GM18873 (cell line): ENCODE measurements around the gene KRTAP10-7.
"Not testable (repeated sequence)": the region's sequence is repeated elsewhere in the genome, so short reads cannot be mapped to it uniquely, and the experiment has no call there.

Experiments
- ATAC-seq: cut with Tn5 transposase; IDR thresholded peaks from one replicate; pipeline ENCODE4 v1.9.1; 2021; ENCODE audit warnings: mild to moderate bottlenecking, moderate library complexity, moderate number of reproducible peaks; ENCODE audit not compliant: unreplicated experiment, low FRiP score

The KRTAP10-7 gene

DNA sequence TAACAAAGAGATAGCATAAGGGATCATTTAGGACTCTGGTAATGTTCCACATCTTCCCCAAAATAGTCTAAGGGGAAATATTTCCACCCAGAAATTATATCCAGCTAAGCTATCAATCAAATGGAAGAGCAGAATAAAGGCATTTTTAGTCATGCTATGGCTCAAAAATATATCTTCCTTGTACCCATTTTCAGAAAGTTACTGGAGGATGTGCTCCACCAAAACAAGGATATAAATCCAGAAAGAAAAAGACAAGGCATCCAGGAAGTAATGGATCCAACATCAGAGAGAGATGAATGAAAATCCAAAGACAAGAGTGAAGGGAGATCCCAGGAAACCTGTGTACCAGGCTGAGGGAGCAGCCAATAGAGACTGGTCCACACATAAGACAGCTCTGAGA lies 8.8 kb downstream of the KRTAP10-7 start:
- ATAC-seq, result no peak

DNA sequence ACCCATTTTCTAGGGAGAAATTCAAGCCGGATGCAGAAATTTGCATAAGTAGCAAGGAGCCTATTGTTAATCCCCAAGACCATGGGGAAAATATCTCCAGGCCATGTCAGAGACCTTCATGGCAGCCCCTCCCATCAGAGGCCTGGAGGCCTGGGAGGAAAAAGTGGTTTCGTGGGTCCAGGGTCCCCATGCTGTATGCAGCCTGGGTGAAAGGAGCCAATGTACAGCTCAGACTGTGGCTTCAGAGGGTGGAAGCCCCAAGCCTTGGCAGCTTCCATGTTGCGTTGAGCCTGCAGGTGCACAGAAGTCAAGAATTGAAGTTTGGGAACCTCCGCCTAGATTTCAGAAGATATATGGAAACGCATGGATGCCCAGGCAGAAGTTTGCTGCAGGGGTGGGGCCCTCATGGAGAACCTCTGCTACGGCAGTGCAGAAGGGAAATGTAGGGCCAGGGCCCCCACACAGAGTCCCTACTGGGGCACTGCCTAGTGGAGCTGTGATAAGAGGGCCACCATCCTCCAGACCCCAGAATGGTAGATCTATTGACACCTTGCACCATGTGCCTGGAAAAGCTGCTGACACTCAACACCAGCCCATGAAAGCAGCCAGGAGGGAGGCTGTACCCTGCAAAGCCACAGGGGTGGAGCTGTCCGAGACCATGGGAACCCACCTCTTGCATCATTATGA lies 9.9 kb downstream of the KRTAP10-7 start:
- ATAC-seq, result not testable (repeated sequence)

DNA sequence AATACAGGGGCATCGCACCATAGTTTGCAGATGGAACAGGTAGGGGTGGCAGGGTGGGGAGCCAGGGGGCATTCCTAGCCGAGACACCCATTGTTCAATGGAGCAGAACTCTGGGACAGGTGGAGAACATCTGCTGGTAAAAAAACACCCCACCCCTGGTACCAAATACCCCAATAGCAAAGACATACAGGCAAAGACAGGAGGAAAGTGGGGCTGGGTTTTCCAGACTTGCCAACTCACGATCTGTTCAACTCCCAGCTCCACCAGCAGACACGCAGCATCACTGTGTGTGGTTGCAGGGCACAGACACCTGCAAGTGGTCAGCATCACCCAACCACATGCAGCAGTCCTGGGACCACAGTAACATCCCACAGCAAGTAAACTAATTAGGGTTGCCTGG lies 11.2 kb downstream of the KRTAP10-7 start:
- ATAC-seq, result no peak

DNA sequence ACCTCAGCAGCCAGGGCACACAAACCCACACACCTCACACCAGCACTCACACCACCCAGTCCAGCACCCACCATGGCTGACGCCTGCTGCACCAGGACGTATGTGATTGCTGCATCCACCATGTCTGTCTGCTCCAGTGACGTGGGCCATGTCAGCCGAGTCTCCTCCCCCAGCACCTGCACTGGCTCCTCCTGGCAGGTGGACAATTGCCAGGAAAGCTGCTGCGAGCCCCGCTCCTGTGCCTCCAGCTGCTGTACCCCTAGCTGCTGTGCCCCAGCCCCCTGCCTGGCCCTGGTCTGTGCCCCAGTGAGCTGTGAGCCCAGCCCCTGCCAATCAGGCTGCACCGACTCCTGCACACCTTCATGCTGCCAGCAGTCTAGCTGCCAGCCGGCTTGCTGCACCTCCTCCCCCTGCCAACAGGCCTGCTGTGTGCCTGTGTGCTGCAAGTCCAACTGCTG lies 11.7 kb downstream of the KRTAP10-7 start, which contains the start of gene KRTAP10-8:
TSS of gene KRTAP10-8 (plus strand) at position 51 of the 458 bp plus-strand sequence. CDS start at position 73, 22 bp downstream.
- ATAC-seq, result no peak

DNA sequence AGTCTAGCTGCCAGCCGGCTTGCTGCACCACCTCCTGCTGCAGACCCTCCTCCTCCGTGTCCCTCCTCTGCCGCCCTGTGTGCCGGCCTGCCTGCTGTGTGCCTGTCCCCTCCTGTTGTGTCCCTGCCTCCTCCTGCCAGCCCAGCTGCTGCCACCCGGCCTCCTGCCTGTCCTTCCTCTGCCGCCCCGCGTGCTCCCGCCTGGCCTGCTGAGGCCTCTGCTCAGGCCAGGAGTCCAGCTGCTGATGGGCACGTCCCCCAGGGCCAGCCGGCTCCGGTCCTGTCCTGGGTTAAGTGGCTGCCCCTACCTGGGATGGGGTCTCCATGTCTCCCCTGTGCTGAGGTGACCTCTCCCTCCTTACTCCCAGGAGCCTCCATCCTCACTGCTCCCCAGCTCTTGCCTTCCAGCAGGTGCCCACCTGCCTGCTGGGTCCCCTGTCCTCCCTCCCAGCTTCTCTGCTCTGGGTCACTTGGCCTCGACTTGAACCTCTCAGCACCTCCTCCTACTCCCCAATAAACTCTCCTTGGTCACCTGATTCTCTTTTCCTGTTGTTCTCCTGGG lies 12.4 kb downstream of the KRTAP10-7 start:
- ATAC-seq, result no peak

DNA sequence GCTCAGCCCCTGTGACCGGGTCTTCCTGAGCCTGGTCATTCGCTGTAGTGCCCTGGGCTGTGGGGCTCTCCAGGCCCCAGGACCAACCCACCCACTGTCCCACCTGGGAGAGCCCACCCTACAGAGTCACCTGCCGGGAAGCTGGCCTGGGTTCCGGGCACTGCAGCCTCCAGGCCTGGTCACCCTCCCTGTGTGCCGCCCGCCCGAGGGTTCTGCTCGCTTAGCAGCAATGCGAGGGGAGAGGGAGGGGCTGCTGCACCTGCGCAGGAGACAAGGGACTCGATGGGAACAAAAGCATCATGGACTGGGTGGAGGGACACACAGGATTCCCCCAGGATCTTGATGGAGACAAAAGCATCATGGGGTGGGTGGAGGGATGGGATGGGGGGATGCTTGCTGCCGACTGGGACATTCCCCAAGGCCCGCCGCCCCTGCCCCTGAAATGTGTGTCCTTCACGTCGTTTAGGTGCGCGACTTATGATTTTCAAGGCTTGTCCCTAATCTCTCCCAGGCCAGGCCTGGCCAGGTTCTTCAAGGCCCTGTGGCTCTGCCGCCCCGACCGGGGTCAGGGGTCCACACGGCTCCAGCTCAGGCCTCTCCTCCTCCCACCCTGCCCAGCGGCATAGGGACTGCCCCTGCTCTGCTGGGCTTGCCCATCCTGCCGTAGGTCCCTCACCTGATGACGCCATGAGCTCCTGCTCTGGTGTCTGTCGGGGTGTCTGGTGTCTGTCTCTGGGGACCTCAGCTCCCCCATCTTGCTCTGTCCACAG lies 13.2 kb downstream of the KRTAP10-7 start:
- no peak for ATAC-seq

DNA sequence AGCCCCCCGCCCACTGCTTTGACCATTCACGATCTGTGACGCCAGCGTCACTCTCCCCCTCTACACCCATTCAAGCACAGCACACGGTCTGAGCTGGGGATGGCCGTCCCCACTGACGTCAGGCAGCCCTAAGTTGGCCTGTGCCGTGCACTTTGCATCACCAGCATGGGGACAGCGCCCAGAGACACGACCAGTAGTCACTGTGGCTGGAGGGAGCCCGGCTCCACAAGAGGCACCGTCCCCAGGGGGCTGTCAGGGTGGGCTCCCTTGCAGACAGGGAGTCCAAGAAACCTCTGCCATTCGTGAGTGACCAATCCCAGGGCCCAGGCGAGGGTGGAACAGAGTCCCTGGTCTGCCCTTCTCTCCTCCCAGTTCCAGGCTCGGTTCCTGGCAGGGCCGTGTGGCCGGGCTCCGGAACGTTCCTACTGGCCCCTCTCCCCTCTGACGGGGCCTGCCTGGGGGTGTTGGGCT lies 13.8 kb downstream of the KRTAP10-7 start:
- ATAC-seq, result no peak

DNA sequence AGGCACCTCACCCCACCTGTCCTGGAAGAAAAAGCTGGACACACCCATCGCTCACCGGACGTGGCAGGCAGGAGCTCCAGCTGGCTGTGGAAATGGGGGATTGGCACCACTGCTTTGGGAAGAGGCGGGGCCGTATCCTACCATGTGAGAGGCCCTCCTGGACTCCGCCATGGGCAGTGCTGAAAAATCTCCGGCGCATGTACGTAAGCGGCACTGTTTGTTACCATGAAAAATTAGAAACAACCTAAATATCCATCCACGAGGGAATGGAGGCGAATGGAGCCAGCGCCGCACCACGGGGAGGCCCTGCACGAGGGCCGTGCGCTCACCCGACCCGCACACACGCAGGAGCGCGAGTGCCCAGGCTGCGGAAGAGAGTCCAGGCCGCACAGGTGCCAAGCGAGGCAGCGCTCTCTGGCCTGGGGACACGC lies 14.6 kb downstream of the KRTAP10-7 start:
- no peak for ATAC-seq

DNA sequence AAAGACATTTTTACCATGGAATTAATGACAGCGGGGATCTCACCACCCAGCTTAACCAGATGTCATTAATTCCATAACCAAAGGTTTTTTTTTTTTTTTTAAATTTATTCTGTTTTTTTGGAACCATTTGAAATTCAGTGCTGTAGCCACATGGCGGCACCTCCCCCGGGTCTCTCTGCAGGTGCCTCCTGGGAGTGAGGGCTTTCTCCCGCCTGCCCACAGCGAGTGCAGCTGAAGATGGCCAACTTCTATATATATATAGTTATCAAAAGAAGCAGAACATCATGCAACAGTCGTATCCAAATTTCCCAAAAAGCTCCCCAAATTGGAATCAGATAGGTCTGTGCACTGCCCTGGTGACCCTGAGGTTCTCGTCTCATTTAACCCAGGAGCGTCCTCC lies 15.1 kb downstream of the KRTAP10-7 start:
- ATAC-seq, result no peak

DNA sequence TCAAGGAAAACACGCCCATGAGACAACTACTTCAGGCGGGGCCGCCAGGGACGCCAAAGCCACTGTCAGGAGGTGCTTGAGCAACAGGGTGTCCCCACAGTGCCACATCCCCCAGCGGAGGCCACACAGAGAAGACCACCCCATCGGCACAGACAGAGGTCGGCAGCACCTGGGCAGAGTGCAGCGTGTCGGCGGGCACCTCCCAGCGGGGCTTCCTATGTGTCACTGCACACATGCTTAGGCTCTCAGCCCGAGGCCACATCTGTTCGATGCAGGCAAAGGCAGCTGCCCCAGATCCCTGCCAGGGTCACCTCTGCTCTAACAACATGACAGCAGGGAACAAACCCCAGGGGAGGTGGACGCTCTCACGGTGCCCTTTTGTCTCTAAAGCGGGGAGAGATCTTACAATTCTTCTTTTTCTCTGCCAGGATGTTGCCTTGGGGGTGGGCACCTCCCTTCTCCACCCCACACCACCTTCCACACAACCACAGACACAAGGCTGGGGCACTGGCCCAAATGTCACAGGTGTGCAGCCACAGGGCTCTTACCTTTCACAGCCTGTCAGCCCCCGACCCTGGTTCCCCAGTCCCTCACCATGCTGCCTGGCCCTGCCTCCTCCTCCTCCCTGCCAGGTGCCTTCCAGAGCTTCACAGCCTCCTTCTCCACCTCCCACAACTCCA lies 15.7 kb downstream of the KRTAP10-7 start:
- no peak for ATAC-seq

DNA sequence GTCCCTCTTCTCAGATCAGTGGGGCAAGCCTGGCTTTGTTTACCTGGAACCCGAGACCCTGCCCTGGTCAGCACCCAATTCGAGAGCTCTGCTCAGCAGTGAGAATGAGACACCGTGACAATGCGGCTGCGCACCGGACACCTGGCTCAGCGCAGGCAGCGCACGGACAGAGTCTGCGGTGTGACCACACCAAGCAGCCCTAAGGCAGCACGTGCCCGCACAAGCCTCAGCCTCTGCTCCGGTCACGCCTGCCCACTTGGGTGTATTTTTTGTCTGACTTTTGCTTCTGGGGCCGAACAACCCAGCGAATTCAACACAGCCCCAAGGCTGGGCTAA lies 16.2 kb downstream of the KRTAP10-7 start:
- no peak for ATAC-seq

DNA sequence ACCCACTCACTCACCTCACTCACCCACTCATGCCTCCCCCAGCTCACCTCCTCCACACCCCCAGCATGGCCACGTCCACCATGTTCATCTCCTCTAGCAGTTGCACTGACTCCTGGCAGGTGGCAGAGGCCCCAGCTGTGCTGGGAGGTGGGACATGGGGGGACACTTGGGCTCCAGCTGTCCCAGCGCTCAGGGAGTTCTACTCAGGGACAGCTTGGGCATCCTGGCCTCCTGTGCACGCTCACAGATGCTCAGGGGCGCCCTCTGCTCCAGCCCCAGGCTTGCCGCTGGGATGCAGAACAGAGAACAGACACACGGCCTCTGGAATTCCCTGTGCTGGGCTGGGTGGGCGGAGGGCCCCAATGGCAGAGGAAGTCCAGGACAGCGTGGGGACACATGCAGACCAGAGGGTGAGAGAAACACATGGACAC lies 16.7 kb downstream of the KRTAP10-7 start:
- no peak for ATAC-seq

DNA sequence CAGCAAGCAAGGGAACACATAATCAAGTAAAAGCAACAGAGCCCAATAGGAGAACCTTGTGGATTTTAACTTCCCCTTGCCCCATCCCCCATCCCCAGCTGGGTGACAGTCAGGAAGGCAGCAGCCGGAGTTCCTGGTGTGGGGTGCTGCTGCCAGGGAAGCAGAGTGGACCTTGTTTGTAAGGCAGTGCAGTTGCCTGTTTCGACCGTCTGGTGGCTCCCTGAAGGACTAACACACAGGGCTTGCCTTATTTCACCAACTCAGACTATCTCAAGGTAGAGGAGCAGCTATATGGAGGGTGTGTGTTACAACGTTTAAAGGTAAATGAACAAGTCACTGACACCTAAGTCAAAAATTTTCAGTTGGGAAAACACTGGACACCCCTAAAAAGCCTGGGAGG lies 18.1 kb downstream of the KRTAP10-7 start:
- ATAC-seq, result no peak

DNA sequence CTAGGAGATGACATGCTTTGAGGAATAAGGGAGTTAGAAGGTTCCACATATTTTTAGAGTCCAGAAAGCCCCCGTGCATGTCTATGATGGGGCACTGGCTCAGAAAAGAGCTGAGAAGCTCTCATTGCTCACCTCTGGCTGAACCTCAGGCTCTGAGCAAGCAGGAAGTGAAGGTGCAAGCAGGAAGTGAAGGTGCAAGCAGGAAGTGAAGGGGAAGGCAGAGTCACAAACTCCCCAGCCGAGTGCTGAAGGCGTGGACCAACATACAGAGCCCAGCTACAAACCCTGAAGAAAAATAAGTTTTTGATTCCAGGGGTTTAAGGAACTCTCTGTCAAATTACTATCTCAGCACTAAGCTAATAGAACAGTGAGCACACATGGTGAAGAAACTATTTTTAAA lies 18.5 kb downstream of the KRTAP10-7 start:
- ATAC-seq, result no peak

DNA sequence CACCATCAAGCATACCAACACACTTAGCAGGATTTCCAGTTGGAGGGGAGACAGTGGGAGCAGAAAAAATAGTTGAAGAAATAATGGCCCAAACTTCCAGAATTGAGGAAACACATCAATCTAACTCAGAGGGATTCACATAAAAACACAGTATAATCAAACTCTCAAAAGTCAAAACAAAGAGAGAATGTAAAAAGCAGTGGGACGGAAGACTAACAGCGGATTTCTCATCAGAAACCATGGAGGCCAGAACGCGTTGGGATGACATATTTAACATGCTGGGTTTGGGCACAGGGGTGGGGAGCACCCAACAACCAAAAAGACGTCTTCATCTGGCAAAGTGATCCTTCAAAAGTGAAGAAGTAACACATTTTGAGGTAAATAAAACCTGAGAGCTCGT lies 19.5 kb downstream of the KRTAP10-7 start:
- ATAC-seq, result no peak

DNA sequence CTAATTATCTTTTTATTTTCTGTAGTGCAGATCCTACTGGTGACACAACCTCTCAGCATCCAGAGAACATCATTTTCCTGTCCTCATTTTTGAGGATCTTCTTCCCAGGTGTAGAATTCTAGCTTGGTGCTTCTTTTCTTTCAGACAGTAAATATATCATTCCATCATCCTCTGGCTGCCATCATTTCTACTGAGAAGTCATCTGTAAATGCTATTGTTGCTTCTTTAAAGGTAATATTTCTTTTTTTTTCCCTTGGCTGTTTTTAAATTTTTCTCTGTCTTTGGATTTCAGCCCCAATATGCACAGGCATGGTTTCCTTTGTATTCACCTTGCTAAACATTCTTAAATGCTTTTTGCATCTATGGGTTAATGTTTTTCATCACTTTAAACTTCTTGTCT lies 23.2 kb downstream of the KRTAP10-7 start:
- no peak for ATAC-seq

DNA sequence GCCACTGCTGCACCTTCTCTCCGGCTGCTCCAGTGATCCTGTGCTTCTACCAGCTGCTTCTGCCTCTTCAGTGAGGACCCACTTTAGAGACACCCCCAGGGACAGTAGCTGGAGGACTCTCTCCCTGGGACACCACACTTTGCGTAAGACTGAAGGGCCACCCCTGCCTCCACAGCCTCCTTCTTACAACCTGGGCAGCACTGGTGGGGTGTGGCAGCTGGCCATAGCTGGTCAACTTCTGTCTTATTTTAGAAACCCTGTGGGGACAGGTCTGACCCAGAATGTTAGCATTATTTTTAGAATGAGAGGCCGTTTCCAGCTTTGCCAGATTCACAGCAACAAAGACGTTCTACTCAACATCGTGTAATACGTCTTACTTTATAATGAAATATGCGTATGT lies 25.4 kb downstream of the KRTAP10-7 start:
- no peak for ATAC-seq

DNA sequence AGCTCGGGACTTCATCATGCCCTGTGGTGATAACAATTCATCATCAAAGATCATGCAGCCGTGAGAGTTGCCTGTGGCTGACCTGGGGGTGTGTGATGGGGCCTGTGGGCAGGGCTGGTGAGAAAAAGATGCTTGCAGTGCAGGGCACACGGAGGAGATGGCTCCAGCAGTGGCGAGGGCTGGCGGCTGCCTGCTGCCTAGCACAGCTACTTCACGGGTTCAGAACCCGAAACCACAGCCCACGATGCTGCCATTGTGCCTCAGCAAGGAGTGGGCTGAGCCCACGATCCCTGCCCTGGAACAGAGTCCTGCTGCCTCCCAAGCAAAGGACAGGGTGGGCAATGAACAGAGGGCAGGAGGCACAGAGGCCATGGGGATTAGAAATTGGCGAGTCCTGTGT lies 25.9 kb downstream of the KRTAP10-7 start:
- ATAC-seq, result no peak

DNA sequence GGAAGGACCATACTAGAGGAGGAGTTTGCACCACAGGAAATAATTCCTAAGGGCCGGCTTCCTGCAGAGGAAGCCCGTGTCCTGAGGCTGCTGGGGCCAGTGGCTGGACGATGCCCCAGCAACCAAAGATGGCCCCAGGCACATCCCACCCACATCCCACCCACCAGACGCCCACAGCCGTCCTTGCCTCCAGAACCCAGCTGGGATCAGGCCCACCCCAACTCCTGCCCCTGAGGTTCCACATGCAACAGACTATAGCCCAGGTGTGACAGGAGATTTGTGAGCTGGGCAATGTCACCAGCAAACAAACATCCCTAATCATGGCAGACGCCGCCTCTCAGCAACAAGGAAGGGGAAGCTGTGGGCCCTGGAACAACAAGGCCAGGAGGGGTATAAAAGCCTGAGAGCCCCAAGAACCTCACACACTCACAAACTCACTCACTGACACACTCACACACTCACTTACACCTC lies 26.3 kb downstream of the KRTAP10-7 start, which contains the start of gene KRTAP10-9:
TSS of gene KRTAP10-9 (plus strand) at position 421 of the 471 bp plus-strand sequence. CDS start 79 bp downstream, outside the sequence.
- ATAC-seq, result no peak

DNA sequence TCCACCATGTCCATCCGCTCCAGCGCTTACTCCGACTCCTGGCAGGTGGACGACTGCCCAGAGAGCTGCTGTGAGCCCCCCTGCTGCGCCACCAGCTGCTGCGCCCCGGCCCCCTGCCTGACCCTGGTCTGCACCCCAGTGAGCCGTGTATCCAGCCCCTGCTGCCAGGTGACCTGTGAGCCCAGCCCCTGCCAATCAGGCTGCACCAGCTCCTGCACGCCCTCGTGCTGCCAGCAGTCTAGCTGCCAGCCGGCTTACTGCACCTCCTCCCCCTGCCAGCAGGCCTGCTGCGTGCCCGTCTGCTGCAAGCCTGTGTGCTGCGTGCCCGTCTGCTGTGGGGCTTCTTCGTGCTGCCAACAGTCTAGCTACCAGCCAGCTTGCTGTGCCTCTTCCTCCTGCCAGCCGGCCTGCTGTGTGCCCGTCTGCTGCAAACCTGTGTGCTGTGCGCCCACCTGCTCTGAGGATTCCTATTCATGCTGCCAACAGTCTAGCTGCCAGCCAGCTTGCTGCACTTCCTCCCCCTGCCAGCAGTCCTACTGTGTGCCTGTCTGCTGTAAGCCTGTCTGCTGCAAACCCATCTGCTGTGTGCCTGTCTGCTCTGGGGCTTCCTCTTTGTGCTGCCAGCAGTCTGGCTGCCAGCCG lies 26.9 kb downstream of the KRTAP10-7 start:
- not testable (repeated sequence) for ATAC-seq
